Ishikawa (cell line): ENCODE results near the gene TENM3.

Source experiments
- CEBPB ChIP-seq: IDR thresholded peaks from 2 replicates; pipeline ENCODE4 v1.6.1; 2012
- CREB1 ChIP-seq: IDR thresholded peaks from 2 replicates; pipeline ENCODE4 v1.6.1; 2012; ENCODE audit warnings: low read depth
- EP300 ChIP-seq: IDR thresholded peaks from 2 replicates; pipeline ENCODE4 v1.6.1; 2012; ENCODE audit warnings: borderline replicate concordance
- FOXM1 ChIP-seq: IDR thresholded peaks from 2 replicates; pipeline ENCODE4 v1.6.1; 2012; ENCODE audit warnings: low read depth, borderline replicate concordance
- RAD21 ChIP-seq: IDR thresholded peaks from 2 replicates; pipeline ENCODE4 v1.6.1; 2012; ENCODE audit warnings: low read depth
- TAF1 ChIP-seq: IDR thresholded peaks from 2 replicates; pipeline ENCODE4 v1.6.1; 2012; ENCODE audit warnings: low read depth, mild to moderate bottlenecking
- TCF12 ChIP-seq: IDR thresholded peaks from 2 replicates; pipeline ENCODE4 v1.6.1; 2012; ENCODE audit warnings: low read depth
- TEAD4 ChIP-seq: IDR thresholded peaks from 2 replicates; pipeline ENCODE4 v1.6.1; 2012
- USF1 ChIP-seq: IDR thresholded peaks from 2 replicates; pipeline ENCODE4 v1.6.1; 2012
- YY1 ChIP-seq: IDR thresholded peaks from 2 replicates; pipeline ENCODE4 v1.6.1; 2012; ENCODE audit warnings: low read depth
- ZBTB7A ChIP-seq: IDR thresholded peaks from 2 replicates; pipeline ENCODE4 v1.6.1; 2012; ENCODE audit warnings: low read depth
- TF ChIP-seq, protein P1 (sequence below): IDR thresholded peaks from 2 replicates; pipeline ENCODE4 v1.6.1; 2012
- TF ChIP-seq, protein P2 (sequence below): IDR thresholded peaks from 2 replicates; pipeline ENCODE4 v1.6.1; 2012; ENCODE audit warnings: low read depth, mild to moderate bottlenecking

DNA sequence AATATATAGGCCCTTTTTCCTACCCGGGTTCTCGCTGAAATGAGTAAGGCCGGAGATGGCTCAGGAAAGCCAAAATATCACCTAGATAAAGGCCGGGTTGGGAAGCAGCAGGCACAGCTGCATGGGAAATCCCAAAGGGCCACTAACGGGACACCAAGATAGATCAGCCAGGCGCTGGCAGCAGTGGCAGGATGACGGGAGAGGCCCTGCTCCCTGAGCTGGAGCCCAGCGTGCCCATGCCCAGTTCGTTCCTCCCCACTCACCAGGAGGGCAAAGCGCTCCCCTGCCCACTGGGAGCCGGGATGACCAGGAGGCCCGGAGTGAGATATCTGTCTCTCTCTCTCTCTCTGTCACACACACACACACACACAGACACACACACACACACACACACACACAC is 564.1 kb downstream of the TENM3 start:
- TF ChIP-seq, protein P1, sequence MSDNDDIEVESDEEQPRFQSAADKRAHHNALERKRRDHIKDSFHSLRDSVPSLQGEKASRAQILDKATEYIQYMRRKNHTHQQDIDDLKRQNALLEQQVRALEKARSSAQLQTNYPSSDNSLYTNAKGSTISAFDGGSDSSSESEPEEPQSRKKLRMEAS, result no peak
- TF ChIP-seq CREB1, result no peak
- no peak for TF ChIP-seq YY1
- no peak for TF ChIP-seq EP300
- no peak for TF ChIP-seq RAD21
- no peak for TF ChIP-seq USF1
- TF ChIP-seq, protein P2, sequence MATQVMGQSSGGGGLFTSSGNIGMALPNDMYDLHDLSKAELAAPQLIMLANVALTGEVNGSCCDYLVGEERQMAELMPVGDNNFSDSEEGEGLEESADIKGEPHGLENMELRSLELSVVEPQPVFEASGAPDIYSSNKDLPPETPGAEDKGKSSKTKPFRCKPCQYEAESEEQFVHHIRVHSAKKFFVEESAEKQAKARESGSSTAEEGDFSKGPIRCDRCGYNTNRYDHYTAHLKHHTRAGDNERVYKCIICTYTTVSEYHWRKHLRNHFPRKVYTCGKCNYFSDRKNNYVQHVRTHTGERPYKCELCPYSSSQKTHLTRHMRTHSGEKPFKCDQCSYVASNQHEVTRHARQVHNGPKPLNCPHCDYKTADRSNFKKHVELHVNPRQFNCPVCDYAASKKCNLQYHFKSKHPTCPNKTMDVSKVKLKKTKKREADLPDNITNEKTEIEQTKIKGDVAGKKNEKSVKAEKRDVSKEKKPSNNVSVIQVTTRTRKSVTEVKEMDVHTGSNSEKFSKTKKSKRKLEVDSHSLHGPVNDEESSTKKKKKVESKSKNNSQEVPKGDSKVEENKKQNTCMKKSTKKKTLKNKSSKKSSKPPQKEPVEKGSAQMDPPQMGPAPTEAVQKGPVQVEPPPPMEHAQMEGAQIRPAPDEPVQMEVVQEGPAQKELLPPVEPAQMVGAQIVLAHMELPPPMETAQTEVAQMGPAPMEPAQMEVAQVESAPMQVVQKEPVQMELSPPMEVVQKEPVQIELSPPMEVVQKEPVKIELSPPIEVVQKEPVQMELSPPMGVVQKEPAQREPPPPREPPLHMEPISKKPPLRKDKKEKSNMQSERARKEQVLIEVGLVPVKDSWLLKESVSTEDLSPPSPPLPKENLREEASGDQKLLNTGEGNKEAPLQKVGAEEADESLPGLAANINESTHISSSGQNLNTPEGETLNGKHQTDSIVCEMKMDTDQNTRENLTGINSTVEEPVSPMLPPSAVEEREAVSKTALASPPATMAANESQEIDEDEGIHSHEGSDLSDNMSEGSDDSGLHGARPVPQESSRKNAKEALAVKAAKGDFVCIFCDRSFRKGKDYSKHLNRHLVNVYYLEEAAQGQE, result no peak
- TF ChIP-seq TAF1, result no peak
- no peak for TF ChIP-seq FOXM1
- no peak for TF ChIP-seq ZBTB7A
- TF ChIP-seq CEBPB, result no peak
- no peak for TF ChIP-seq TCF12
- no peak for TF ChIP-seq TEAD4
